Heart right ventricle (tissue), 16 donors: ENCODE data around the gene LRRN2. TPM values are rescaled to one million over a fixed set of nuclear protein-coding genes. Genes with fewer than 3 reads are reported as not detected.

ENCODE experiments used
- ATAC-seq, 8 donors: fragments of 200-7000 bp; cut with Tn5 transposase; one replicate each; pipeline ENCODE4 v1.9.1; 2020; ENCODE audit warnings: mild to moderate bottlenecking in 8 of 8, moderate library complexity in 8 of 8, moderate number of reproducible peaks in 1 of 8
- DNase-seq, 2 donors: peaks; one replicate each; pipeline ENCODE4 v3.0.0-alpha.2; 2020
- H3K27ac ChIP-seq, 10 donors: fragments of 200-600 bp; sonication (generic) in 2 of 10; one replicate each; pipeline versions ENCODE4 v1.5.0 to v1.8.0; 2020 to 2022; ENCODE audit warnings: mild to moderate bottlenecking in 3 of 10
- H3K27me3 ChIP-seq, 7 donors: fragments of 200-600 bp; one replicate each; pipeline ENCODE4 v1.8.0; 2021 to 2022; ENCODE audit warnings: mild to moderate bottlenecking in 2 of 7
- H3K36me3 ChIP-seq, 9 donors: fragments of 200-600 bp; sonication (generic) in 1 of 9; one replicate each; pipeline versions ENCODE4 v1.5.0 to v1.8.0; 2020 to 2022; ENCODE audit warnings: mild to moderate bottlenecking in 2 of 9
- H3K4me1 ChIP-seq, 9 donors: fragments of 200-600 bp; sonication (generic) in 1 of 9; one replicate each; pipeline versions ENCODE4 v1.5.0 to v1.8.0; 2020 to 2022; ENCODE audit warnings: mild to moderate bottlenecking in 4 of 9
- H3K4me3 ChIP-seq, 10 donors: fragments of 200-600 bp; sonication (generic) in 2 of 10; one replicate each; pipeline versions ENCODE4 v1.5.0 to v1.8.0; 2020 to 2022; ENCODE audit warnings: mild to moderate bottlenecking in 7 of 10, moderate library complexity in 2 of 10
- H3K9me3 ChIP-seq, 11 donors: fragments of 200-600 bp in 10 of 11; sonication (generic) in 2 of 11; one replicate each; pipeline versions ENCODE4 v1.5.0 to v1.8.0; 2013 to 2022; ENCODE audit warnings: mild to moderate bottlenecking in 2 of 11, control low read depth in 1 of 11, moderate library complexity in 1 of 11
- WGBS, 2 donors: extraction: QIAGEN DNeasy Blood & Tissue Kit; methylation state at CpG; one replicate each; pipeline ENCODE4 v1.1.7; 2013; ENCODE audit warnings: inconsistent platforms in 1 of 2; 5-methylcytosine and 5-hydroxymethylcytosine counted together
- intact Hi-C, 10 donors: fragments of 100-400 bp; cut with DNase I; formaldehyde crosslinking; loops; one replicate each; pipeline versions ENCODE4 v1.11.1 to v1.14.2; 2022
- polyA plus RNA-seq, 2 donors: library from polyadenylated mRNA; stranded (reverse); fragments of 200-250 nt; gene quantifications; one replicate each; pipeline ENCODE4 v1.2.3, GENCODE V29; 2013
- total RNA-seq, 10 donors: library from RNA; stranded (reverse); fragmentation: NEBNext Ultra II Directional in 3 of 10; extraction: Animal tissue kit (Norgen Biotek cat#: 25700) in 3 of 10; gene quantifications; one replicate each; pipeline versions ENCODE4 v1.2.1 to v1.2.4, GENCODE V29; 2021 to 2023
- TF ChIP-seq, protein P1 (sequence below), 9 donors: fragments of 200-600 bp; sonication (generic) in 2 of 9; IDR thresholded peaks; one replicate each; pipeline versions ENCODE4 v1.5.0 to v1.8.0; 2021 to 2022; ENCODE audit warnings: antibody characterized with exemption in 9 of 9, mild to moderate bottlenecking in 5 of 9, moderate library complexity in 1 of 9
- donor health status: Arrhythmogenic right ventricular cardiomyopathy.
- donor health status: ischemic (EF 13 %, LVEDD 7.1; RV severe dilation, severe dysfunction).
- donor health status: healthy with polysubstance abuse.
- donor health status: DM: no; HTN: yes; CAD: no.
- donor health status: DM: no; HTN: no; CAD: no.
- donor health status: ischemic (EF 25% LVEDD 6.9; RV normal size, moderate dysfunction).
- donor health status: ischemic (EF 25% LVEDD 5.7; RV mildly dilated, moderate dysfunction).
- donor health status: healthy.
- donor health status: DM: yes; HTN: yes; CAD: no.
- donor health status: Ischemic cardiomyopathy.
- donor health status: ischemic (EF 35%, LVEDD 5.7; RV mildly dilated, moderate dysfunction).
- donor health status: nonischemic (EF 11% LVEDD 7.7; RV severe dilation, severe dysfunction).
- donor health status: DM: yes; HTN: yes; CAD: no.
- donor health status: PGD.
- donor health status: ischemic (EF 29% LVEDD 5.4; RV normal size, mild dysfunction).
- donor health status: nonischemic (EF 23%, LVEDD 6.1; RV moderate dilation, normal function).

The LRRN2 gene
- total and polyA plus RNA-seq, 12 donors: 0.73 to 2.9 (median 1.1) TPM

GRCh38 chr1:204623894-204624361 lies 61.6 kb downstream of the LRRN2 start:
- WGBS, 2 donors: 63 to 74% methylated on average over 3 of the region's 3 CpGs
- intact Hi-C loops: no loop called here
- DNase-seq (no peak), ATAC-seq (peak in 1 of 8 donors; percentile 49)
- H3K27me3 ChIP-seq: peaks cover 0 to 5% (median 0%) of the 10 kb centered on the region in 7 donors
- H3K9me3 ChIP-seq: no peaks in the 10 kb centered on the region
- no peak overlapping the region for H3K27ac ChIP-seq
- no peak overlapping the region for H3K4me3 ChIP-seq
- H3K36me3 ChIP-seq: no peaks in the 10 kb centered on the region
- TF ChIP-seq, protein P1, sequence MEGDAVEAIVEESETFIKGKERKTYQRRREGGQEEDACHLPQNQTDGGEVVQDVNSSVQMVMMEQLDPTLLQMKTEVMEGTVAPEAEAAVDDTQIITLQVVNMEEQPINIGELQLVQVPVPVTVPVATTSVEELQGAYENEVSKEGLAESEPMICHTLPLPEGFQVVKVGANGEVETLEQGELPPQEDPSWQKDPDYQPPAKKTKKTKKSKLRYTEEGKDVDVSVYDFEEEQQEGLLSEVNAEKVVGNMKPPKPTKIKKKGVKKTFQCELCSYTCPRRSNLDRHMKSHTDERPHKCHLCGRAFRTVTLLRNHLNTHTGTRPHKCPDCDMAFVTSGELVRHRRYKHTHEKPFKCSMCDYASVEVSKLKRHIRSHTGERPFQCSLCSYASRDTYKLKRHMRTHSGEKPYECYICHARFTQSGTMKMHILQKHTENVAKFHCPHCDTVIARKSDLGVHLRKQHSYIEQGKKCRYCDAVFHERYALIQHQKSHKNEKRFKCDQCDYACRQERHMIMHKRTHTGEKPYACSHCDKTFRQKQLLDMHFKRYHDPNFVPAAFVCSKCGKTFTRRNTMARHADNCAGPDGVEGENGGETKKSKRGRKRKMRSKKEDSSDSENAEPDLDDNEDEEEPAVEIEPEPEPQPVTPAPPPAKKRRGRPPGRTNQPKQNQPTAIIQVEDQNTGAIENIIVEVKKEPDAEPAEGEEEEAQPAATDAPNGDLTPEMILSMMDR (IDR thresholded peaks at IDR 0.05): peak in 1 of 9 donors; percentile 14
- peaks cover 0 to 9% (median 4%) of the 10 kb centered on the region in 9 donors for H3K4me1 ChIP-seq

GRCh38 chr1:204623365-204623893 lies 62.1 kb downstream of the LRRN2 start:
- H3K36me3 ChIP-seq: no peaks in the 10 kb centered on the region
- DNase-seq (no peak), ATAC-seq (peak in 3 of 8 donors; percentile 21 to 45 (median 32))
- 63 to 75% methylated on average over 8 of the region's 8 CpGs for WGBS, 2 donors
- peaks cover 0 to 9% (median 4%) of the 10 kb centered on the region in 9 donors for H3K4me1 ChIP-seq
- TF ChIP-seq, protein P1 (IDR thresholded peaks at IDR 0.05): no peak
- no peaks in the 10 kb centered on the region for H3K9me3 ChIP-seq
- H3K27ac ChIP-seq: no peak overlapping the region
- peaks cover 0 to 5% (median 0%) of the 10 kb centered on the region in 7 donors for H3K27me3 ChIP-seq
- no peak overlapping the region for H3K4me3 ChIP-seq
- intact Hi-C loops: no loop called here

- intact Hi-C loops: no loop called here
- 85 to 87% methylated on average over 4 of the region's 4 CpGs for WGBS, 2 donors
- TF ChIP-seq, protein P1 (IDR thresholded peaks at IDR 0.05): no peak
- Histone ChIP-seq H3K9me3 (no peaks in the 10 kb centered on the region), H3K4me3 (no peak overlapping the region), H3K27me3 (peaks cover 0 to under 1% (median 0%) of the 10 kb centered on the region in 7 donors), H3K27ac (no peak overlapping the region), H3K4me1 (peaks cover 0 to 9% (median 4%) of the 10 kb centered on the region in 9 donors), H3K36me3 (no peaks in the 10 kb centered on the region)
- DNase-seq (no peak), ATAC-seq (no peak)
Observed at GRCh38 chr1:204621996-204622395, 63.5 kb downstream of the LRRN2 start.

GRCh38 chr1:204621396-204621795 lies 64.1 kb downstream of the LRRN2 start:
- H3K27me3 ChIP-seq: peaks cover 0 to 4% (median 0%) of the 10 kb centered on the region in 7 donors
- ATAC-seq (no peak), DNase-seq (no peak)
- intact Hi-C loops: no loop called here
- 78 to 82% methylated on average over 3 of the region's 3 CpGs for WGBS, 2 donors
- no peak overlapping the region for H3K4me3 ChIP-seq
- H3K27ac ChIP-seq: no peak overlapping the region
- no peaks in the 10 kb centered on the region for H3K9me3 ChIP-seq
- peaks cover 0 to 9% (median 4%) of the 10 kb centered on the region in 9 donors for H3K4me1 ChIP-seq
- TF ChIP-seq, protein P1 (IDR thresholded peaks at IDR 0.05): no peak
- no peaks in the 10 kb centered on the region for H3K36me3 ChIP-seq
